GM21526 (cell line): ENCODE results near the gene HTT.

Source experiments
- ATAC-seq: cut with Tn5 transposase; IDR thresholded peaks from one replicate; pipeline ENCODE4 v1.9.1; 2021; ENCODE audit warnings: moderate library complexity; ENCODE audit not compliant: unreplicated experiment, low FRiP score

The HTT gene

DNA sequence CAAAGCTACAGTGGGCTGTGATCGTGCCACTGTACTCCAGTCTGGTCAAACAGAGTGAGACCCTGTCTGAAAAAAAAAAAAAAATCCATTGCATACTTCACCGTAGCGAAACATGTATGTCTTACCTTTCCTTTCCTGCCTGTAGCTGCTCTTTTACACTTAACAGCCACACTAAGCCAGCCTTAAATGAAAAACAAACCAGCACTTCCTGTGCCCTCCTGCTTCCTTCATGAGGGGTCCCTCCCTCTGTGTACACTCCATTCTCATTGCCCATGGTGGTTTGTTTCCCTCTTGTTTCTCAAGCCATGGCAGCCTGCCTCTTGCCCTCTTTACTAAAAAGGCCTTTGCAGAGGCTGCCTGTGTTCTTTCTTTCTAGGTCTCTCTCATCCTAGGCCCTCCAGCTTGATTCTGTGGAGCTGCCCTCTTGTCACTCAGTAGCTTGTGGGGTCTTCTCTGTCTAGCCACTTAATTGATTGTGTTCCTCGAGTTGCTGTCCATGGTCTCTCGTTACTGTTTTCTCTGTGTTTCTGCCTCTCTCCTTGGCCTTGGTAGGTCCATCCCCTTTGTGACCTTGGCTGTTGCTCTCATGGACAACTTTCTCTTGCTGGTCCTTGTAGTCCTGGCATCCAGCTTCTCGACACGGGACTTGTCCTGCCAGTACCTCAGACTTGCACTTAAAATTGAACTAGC, 122.3 kb downstream of the HTT start:
- no peak for ATAC-seq

DNA sequence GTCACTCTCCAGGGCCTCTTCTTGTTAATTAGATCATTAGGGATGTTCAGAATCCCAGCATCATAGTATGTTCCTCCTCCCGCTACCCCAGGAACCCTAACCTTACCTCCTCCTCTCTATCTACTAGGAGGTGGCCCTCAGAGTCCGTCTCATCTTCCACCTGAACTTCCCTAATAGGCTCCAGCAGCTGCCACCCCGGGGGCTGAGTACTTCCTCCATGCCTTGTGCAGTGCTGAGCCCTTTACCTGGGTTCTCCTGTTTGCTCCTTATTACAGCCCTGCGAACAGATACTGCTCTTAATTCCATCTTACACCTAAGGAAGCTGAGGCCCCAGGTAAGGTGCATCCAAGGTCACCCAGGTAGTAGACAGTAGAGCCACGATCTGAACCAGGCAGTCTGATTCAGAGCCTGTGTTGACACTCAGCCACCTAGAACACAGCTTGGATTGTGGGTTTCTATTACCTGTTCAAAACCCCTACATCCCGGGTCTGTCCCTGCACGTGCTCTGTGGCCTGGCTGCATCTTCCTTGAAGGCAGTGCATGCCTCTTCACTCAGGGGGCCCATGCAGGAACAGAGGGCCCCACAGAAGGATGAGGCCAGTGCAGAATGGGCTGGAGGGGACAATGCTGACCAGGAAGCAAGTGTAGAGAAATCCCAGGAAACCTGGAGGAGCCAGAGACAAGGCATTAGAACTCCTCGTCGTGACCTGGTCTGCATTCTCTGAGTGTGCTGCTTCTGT, 123.1 kb downstream of the HTT start:
- ATAC-seq, result no peak

DNA sequence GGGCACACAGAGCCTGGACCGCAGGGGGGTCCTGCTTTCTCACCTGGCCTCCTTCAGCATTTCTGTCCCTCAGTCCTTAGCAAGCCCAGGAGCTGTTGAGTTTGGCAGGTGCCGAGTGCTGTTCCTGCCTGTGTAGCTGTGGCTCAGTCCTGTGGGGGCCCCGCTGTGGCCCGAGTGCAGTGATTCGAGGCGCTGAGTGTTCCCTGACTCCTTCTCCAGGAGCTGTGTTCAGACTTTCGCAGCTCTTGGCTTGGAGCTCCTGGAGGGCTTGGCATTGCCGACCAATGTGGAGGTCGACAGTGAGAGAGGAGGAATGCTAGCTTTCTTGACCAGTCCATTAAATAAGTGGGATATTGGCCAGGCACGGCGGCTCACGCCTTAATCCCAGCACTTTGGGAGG, 124.4 kb downstream of the HTT start:
- ATAC-seq, result no peak

DNA sequence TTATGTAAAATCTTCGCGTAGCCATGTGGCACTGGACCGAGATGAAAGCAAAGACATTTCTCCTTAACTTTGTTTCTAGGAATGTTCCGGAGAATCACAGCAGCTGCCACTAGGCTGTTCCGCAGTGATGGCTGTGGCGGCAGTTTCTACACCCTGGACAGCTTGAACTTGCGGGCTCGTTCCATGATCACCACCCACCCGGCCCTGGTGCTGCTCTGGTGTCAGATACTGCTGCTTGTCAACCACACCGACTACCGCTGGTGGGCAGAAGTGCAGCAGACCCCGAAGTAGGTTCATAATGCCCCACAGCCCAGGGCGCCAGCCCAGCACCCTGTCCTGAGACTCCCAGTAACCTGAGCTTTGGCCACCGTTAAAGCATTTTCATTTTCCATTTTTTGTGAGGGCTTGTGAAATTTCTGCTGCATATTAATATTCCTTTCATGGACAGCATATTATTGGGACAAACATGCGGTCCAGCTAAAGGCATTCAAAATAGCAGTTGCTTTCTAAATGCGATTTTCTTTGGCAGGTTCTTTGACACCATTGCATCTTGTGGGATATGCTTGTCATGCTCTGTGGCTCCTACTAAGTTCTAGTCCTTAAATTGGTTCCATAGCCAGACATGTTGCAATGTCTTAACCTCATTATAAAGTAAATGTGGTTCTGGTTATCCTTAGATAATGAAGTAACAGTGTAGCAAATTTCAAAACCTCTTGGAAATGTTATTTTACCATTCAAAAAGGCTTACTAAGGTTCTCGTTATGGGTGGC, 125.4 kb downstream of the HTT start:
- ATAC-seq, result no peak

DNA sequence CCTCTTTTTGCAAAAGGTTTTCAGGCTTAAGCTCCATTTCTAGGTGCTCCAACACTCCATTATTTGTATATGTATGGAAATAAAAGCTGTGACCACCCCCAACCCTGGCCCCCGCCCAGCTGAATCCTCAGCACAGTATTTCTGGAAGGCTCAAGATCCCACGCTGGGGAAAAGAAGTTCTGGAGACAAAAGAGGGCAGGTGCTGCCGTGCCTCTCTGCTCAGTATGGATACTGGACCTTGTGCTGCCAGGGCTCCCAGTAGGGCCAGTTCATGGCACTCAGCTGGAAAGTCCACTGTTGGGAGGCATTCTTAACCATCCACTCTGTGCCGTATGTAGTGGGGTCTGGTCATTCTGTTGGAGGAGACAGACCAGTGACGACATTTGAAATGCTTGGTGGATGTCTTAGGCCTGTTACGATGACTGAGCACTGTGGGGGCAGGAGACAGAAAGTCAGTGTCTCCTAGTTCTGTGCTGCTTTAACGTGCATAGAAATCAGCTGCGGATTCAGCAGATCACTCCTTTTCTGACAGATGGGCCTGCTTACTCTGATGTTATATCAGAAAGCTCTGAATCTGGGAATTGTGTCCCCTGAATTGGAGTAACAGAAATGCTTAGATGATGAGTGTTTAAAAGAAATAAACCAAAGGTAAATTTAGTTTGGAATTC, 126.1 kb downstream of the HTT start:
- no peak for ATAC-seq

DNA sequence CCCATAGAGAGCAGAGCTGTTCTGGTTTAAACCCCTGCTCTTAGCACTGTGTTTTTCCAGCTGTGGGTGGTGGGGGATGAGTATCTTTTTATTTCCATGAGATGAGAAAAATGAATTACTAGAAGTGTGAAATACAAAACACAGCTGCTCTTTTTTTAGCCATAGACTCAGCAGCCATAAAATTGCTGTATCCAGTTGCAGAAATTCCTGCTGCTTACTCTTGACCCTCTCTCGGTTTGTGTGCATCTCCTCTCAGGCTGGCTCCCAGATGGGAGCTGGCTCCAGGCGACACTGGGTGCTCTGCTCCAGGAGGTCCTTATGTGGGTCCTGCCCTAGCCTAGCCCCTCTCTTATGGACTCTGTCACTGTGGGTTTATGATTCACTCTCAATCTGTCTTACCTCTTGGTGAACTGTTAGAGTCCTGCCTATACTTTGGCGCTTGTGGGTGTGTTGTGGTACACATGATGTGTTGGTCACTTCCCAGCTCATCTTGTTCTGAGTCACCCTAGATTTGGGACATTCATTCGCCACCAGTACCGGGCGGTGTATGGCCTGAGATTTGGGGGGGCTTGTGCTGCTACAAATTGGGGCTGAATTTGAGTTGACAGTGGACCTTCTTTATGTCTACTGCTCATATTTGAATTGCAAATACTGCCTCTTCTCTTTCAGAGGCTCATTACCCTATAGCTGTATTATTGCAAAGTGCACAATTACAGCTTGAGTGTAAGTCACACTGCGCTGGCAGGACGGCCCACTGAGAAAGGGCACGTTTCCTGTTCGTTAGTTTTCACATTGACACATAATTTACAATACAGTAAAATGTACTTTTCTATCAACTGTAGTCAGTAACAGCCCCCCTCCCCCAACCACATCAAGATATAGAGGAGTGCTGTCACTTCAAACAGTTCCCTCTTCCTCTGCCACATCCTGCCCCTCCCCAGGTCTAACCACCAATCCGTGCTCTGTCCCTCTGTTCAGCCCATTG, 127.5 kb downstream of the HTT start:
- ATAC-seq, result peak; percentile 66

DNA sequence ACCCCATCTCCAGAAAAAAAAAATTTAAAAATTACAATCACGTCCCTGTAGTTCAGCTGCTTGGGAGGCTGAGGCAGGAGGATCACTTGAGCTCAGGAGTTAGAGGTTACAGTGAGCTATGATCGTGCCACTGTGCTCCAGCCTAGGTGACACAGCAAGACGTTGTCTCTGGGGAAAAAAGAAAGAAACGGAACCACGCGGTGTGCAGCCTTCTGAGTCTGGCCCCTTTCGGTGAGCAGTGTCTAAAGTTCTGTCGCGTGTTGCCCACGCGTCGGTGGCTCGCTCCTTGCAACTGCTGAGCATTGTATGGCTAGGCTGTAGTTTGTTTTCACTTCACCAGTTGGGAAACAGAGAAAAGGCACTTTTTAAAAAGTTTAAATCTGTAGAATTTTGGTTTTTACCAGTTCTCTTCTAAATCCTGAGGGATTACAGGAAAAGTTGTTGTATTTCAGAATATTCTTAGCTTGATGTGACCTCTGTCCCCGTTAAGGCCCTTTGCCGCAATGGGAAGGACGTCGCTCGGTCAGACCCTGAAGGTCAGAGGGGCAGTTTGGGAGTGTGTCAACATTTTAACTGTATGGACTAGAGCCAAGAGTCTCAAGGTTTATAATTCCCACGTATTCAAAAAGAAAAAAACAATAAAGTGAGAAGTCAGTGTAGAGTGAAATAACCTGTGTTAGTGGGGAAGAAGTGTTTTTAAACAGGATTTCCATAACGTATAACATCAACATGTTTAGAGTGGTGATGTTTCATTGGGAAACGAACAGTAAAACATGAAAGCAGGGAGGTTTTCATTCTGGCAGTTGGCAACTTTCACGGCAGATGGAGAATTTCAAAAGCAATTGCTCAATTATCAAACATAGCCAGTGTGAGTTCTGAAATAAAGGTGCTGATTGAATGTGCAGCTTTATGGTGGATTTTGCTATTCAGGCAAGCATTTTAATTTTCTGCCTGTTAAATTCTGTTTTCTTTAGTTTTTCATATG, 128.6 kb downstream of the HTT start:
- ATAC-seq, result peak; percentile 51

DNA sequence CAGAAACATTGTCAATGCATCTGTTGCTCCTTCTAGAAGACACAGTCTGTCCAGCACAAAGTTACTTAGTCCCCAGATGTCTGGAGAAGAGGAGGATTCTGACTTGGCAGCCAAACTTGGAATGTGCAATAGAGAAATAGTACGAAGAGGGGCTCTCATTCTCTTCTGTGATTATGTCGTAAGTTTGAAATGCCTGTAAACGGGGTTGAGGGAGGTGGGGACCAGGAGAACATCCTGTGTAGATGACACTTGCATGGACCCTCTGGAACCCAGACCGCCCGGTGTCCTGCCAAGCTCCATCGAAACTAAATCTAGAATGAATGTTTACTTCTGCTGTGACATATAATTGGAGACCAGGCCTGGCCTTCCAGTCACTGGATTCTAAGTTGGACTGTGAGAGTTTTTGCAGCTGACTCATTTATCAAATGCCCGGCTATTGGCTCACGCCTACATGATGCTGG, 129.5 kb downstream of the HTT start:
- no peak for ATAC-seq

DNA sequence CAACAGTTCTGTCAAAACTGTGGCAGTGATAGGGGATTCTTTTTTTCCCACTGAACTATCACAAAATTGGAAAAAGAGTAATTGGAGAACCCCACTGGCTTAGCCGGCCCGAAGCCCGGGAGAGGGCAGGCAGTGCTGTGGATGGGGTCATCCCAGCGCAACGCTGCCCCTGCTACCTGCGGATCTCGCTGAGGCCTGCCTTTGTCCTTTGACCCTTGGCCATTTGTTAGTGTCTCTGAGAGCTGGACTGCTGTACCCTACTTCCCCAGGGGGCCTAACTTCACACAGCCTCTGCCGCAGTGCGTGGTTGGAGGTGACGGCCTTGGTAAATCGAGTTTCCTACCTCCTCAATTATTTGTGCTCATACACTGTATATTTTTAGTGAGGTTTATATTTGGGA, 131.5 kb downstream of the HTT start:
- no peak for ATAC-seq

DNA sequence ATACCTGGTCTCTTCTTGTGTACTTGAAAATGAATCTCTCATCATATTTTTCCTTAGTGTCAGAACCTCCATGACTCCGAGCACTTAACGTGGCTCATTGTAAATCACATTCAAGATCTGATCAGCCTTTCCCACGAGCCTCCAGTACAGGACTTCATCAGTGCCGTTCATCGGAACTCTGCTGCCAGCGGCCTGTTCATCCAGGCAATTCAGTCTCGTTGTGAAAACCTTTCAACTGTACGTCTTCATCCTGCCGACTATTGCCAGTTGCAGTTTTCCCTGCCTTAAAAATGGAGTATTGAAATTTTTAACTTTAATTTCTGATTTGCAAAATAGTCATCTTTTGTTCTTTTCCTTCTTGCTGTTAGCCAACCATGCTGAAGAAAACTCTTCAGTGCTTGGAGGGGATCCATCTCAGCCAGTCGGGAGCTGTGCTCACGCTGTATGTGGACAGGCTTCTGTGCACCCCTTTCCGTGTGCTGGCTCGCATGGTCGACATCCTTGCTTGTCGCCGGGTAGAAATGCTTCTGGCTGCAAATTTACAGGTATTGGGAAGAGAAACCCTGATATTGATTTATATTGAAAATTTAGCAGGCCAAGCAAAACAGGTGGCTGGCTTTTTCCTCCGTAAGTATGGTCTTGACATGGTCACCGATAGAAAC, 132.1 kb downstream of the HTT start:
- ATAC-seq, result no peak

DNA sequence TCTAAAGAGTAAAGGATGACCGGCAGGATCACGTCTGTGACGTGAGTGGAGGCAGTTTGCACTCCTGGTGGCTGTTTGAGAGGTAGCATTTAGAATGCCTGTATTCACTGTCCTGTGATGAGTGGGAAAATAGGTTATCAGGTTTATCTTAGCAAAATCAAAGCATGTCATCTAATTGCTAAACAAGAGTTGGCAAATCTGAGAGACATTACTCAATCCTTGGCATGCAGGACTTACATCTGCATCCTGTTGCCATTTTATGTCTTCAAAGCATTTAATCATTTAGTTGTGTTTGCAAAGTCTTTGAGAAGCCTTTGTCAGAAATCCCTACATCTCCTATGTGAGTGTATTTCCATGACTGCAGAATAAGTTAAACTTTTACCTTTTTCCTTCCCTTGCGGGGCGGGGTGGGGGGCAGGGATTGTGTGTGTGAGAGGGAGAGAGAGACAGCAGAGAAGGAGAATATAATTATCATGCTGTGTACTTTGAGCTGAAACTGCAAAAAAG, 133.1 kb downstream of the HTT start:
- ATAC-seq, result no peak

DNA sequence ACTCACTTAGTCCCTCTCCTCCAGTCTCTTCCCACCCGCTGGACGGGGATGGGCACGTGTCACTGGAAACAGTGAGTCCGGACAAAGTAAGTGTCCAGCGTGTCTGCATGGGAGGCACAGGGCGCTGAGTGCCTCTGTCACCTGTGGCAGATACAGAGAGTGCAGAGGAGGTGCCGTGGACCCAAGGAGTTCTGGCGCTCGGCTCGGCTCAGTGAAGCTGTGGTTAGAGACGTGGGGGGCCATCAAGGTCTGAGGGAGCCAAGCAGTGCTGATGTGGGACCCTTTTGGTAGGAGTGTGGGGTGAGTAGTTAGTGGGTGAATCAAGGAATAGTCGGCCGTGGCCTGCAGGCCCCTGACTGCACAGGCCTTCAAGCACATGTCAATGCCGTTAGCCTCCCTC, 134.3 kb downstream of the HTT start:
- ATAC-seq, result no peak

DNA sequence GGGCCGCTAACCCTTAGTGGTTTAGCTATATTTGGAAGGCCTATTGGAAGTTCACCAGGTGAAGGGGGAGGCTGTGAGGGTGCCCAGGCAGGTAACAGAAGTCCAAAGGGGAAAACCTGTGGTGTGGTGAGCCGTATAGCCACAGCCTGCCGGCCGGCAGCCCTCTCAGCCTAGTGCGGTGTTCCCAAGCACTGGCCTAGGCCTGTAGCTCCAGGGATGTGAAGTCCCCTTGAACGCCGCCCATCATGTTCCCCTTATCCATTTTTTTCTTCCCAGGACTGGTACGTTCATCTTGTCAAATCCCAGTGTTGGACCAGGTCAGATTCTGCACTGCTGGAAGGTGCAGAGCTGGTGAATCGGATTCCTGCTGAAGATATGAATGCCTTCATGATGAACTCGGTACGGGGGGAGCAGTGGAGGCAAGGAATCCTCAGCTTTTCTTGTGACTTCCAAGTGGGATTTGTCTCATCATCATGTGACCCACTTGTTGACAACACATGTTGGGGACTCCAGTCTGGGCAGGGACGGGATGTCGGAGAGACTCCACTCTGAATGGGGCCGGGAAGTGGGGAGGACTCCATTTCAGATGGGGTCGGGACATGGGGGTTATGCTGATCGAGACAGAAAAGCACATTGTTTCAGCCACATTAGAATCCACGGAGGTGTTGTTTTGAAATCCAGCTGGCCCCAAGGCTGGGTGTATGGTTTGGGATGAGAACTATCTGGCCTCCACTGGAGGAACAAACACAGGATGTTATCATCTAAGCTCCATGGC, 135.3 kb downstream of the HTT start:
- ATAC-seq, result no peak

DNA sequence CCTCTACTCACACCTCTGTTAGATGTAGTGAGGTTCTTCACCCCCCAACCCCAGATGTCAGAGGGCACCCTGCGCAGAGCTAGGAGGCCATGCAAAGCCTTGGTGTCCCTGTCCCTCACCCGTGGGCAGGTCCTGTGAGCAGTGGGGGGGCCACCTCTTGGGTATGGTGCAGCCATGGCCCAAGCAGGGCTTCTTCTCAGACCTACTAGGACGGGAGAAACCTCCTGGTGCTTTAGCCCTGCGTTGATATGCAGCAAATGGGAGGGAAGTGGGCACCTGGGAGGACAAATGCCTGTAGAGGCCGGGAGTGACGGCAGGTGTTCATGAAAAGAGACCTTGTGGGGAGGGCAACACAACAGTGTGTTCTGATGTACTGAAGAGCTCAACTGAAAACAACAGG, 136.0 kb downstream of the HTT start:
- ATAC-seq, result no peak

DNA sequence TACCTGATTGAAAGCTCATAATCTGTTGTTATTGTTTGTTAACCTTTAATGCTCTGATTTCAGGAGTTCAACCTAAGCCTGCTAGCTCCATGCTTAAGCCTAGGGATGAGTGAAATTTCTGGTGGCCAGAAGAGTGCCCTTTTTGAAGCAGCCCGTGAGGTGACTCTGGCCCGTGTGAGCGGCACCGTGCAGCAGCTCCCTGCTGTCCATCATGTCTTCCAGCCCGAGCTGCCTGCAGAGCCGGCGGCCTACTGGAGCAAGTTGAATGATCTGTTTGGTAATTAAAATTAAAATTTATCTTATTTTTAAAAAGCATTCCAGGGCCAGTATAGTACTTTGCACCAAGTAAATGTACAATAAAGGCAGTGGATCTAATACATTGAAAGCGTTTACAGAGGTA, 137.4 kb downstream of the HTT start:
- no peak for ATAC-seq

DNA sequence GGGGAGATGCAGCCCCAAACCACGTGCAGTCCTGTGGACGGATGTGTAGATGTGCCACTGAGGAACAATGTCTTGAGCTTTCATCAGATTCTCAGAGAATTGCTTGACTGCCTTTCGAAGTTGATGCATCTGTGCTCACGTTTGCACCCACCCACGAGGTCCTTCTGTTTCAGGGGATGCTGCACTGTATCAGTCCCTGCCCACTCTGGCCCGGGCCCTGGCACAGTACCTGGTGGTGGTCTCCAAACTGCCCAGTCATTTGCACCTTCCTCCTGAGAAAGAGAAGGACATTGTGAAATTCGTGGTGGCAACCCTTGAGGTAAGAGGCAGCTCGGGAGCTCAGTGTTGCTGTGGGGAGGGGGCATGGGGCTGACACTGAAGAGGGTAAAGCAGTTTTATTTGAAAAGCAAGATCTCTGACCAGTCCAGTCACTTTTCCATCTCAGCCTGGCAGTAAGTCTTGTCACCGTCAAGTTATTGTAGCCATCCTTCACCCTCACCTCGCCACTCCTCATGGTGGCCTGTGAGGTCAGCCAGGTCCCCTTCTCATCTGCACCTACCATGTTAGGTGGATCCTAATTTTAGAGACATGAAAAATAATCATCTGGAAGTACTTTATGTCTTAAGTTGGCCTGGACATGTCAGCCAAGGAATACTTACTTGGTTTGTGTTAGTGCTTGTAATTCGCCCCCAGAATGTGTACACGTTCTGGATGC, 138.1 kb downstream of the HTT start:
- no peak for ATAC-seq

DNA sequence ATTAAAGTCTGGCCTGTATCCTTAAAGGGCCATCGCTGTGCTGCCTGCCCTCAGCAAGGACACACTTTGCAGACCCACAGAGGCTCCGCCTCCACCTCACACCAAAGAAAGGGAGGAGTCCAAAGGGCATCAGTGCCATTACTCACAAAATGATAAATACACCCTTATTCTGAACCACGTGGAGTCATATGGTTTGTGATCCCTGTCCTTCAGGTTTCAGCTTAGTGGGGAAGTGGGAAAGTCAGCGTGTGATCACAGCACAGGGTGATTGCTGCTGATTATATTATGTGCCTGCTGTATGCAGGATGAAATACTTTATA, 138.6 kb downstream of the HTT start:
- ATAC-seq, result no peak
